Left ventricle myocardium inferior (tissue), 1 donor: ENCODE data around the gene USP34. TPM values are rescaled to one million over a fixed set of nuclear protein-coding genes. Genes with fewer than 3 reads are reported as not detected.

ENCODE experiments used
- DNase-seq: peaks from one replicate; pipeline ENCODE4 v3.0.0-alpha.2; 2020
- H3K27ac ChIP-seq: fragments of 200-600 bp; replicated peaks from 2 replicates; pipeline ENCODE4 v1.8.0; 2021
- H3K27me3 ChIP-seq: fragments of 200-600 bp; 2 replicates; pipeline ENCODE4 v1.8.0; 2021; ENCODE audit warnings: low read depth
- H3K36me3 ChIP-seq: fragments of 200-600 bp; 2 replicates; pipeline ENCODE4 v1.8.0; 2021
- H3K4me1 ChIP-seq: fragments of 200-600 bp; 2 replicates; pipeline ENCODE4 v1.8.0; 2021
- H3K4me3 ChIP-seq: fragments of 200-600 bp; 2 replicates; pipeline ENCODE4 v1.8.0; 2021; ENCODE audit warnings: mild to moderate bottlenecking, moderate library complexity
- H3K9me3 ChIP-seq: fragments of 200-600 bp; replicated peaks from 2 replicates; pipeline ENCODE4 v1.8.0; 2021
- intact Hi-C: fragments of 100-400 bp; cut with micrococcal nuclease; formaldehyde crosslinking; loops from one replicate; pipeline ENCODE4 v1.11.0; 2022
- total RNA-seq: library from RNA; stranded (reverse); fragmentation: NEBNext Ultra II Directional; extraction: Animal tissue kit (Norgen Biotek cat#: 25700); gene quantifications from one replicate; pipeline ENCODE4 v1.2.1, GENCODE V29; 2021
- TF ChIP-seq, protein P1 (sequence below): fragments of 200-600 bp; IDR thresholded peaks from 2 replicates; pipeline ENCODE4 v1.8.0; 2021; ENCODE audit warnings: antibody characterized with exemption, mild to moderate bottlenecking, borderline replicate concordance
- donor health status: DM: no; HTN: yes; CAD: no; lungs with severe emphysema.

The USP34 gene
- total RNA-seq, 1 donor from 2014 or later: 50.0 TPM

DNA sequence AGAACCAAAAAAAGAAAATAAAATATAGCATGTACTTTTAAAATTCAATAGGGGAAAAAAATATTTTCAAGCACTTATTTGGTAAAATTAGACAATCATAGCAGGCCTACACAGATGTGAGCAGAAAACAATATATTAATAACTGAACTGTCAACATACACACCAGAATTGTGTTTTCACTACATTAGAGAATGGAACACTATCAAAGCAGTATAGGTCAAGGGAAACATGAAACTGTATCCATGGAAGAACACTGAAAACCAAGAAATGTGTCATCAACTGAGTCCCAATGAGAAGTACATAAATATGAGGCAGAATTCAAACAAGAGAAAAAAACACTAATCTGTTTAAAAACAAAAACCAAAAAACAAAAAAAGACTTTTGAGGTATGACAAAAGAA lies 132.4 kb downstream of the USP34 start:
- Histone ChIP-seq H3K4me3 (no peak overlapping the region), H3K9me3 (no peaks in the 10 kb centered on the region), H3K27ac (no peak overlapping the region), H3K36me3 (peaks cover 58% of the 10 kb centered on the region), H3K4me1 (no peaks in the 10 kb centered on the region), H3K27me3 (no peaks in the 10 kb centered on the region)
- intact Hi-C loops: no loop called here
- TF ChIP-seq, protein P1, sequence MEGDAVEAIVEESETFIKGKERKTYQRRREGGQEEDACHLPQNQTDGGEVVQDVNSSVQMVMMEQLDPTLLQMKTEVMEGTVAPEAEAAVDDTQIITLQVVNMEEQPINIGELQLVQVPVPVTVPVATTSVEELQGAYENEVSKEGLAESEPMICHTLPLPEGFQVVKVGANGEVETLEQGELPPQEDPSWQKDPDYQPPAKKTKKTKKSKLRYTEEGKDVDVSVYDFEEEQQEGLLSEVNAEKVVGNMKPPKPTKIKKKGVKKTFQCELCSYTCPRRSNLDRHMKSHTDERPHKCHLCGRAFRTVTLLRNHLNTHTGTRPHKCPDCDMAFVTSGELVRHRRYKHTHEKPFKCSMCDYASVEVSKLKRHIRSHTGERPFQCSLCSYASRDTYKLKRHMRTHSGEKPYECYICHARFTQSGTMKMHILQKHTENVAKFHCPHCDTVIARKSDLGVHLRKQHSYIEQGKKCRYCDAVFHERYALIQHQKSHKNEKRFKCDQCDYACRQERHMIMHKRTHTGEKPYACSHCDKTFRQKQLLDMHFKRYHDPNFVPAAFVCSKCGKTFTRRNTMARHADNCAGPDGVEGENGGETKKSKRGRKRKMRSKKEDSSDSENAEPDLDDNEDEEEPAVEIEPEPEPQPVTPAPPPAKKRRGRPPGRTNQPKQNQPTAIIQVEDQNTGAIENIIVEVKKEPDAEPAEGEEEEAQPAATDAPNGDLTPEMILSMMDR: no peak
- no peak for DNase-seq

DNA sequence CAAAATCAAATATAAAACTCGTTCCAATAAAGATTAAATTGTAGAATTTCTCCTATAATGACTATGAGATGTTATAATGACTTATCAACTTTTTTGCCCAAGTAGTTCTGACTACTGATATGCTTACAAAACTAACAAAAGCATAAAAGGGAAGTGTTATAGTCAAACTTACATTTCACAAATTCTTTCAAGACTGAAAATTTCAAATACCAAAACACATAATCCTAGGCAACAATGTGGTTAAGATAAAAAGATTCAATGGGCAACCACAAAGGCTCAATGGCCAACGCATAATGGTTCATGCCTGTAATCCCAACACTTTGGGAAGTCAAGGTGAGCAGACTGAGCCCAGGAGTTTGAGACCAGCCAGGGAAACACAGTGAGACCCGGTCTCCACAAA lies 135.7 kb downstream of the USP34 start:
- peaks cover 44% of the 10 kb centered on the region for H3K36me3 ChIP-seq
- intact Hi-C loops: no loop called here

DNA sequence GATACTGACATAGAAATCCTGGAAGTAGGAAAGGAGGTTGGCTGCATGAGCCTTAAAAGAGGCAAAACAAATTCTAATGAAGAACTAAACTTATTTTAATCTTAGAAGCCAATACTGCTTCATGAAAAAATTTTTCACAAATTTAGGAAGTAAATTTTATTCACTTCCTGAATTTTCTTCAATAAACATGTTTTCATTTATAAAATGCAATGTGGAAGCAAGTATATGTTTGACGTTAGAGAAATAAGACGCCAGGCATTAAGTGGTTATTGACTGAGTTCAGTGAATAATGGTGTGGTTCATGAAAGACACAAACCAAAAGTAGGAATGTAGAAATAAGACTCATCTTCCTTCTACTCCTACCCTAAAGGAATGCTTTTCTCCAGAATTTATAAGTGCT lies 136.4 kb downstream of the USP34 start:
- Histone ChIP-seq H3K4me1 (no peaks in the 10 kb centered on the region), H3K27me3 (no peaks in the 10 kb centered on the region), H3K9me3 (no peaks in the 10 kb centered on the region), H3K36me3 (peaks cover 47% of the 10 kb centered on the region), H3K4me3 (no peak overlapping the region), H3K27ac (no peak overlapping the region)
- no peak for DNase-seq
- TF ChIP-seq, protein P1: no peak
- intact Hi-C loops: no loop called here

More for the DNA sequence above, 135.7 kb downstream of the USP34 start:
- Histone ChIP-seq H3K9me3 (no peaks in the 10 kb centered on the region), H3K4me3 (no peak overlapping the region), H3K27ac (no peak overlapping the region), H3K27me3 (no peaks in the 10 kb centered on the region), H3K4me1 (no peaks in the 10 kb centered on the region)
- no peak for DNase-seq
- TF ChIP-seq, protein P1: no peak

DNA sequence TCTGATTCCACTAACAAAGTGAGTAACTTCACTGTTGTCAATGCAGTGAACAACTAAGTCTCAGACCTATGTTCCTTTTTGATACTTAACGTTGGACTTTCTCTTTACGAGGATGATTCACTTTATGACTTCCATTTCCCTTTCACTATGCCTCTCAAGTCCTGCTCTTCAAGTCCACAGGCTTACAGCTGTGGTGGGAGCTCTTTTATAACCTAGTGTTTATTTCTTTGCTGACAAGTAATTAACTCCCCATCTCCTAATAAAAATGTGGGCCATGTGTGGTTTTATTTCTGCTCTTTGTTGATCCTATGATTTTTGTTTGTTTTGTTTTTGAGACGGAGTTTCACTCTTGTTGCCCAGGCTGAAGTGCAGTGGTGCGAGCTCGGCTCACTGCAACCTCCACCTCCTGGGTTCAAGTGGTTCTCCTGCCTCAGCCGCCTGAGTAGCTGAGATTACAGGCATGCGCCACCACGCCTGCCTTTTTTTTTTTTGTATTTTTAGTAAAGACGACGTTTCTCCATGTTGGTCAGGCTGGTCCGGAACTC lies 142.1 kb downstream of the USP34 start:
- intact Hi-C loops: no loop called here
- DNase-seq: no peak
- Histone ChIP-seq H3K4me3 (no peak overlapping the region), H3K27me3 (no peaks in the 10 kb centered on the region), H3K9me3 (no peaks in the 10 kb centered on the region), H3K36me3 (peaks cover 70% of the 10 kb centered on the region), H3K27ac (no peak overlapping the region), H3K4me1 (no peaks in the 10 kb centered on the region)
- TF ChIP-seq, protein P1: no peak

DNA sequence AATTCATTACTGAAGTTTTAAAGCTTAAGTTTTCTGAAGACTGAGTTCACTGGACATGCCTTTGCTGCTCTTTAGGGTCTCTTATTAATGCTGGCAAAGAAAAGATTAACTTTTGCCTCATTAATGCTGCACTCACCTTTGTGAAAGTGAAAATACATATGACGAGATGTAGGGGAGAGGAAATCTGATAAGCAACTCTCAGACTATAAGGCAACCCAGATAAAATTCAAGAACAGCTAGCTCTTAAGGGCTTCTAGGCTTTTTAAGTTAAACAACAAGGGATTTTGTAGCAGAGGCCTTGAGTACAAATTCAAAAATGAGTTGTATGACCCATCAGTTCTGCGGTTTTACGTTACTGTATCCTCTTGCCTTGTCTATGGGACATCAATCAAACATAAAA lies 143.7 kb downstream of the USP34 start:
- Histone ChIP-seq H3K4me3 (no peak overlapping the region), H3K9me3 (no peaks in the 10 kb centered on the region), H3K4me1 (no peaks in the 10 kb centered on the region), H3K27ac (no peak overlapping the region), H3K36me3 (peaks cover 69% of the 10 kb centered on the region), H3K27me3 (no peaks in the 10 kb centered on the region)
- intact Hi-C loops: no loop called here
- TF ChIP-seq, protein P1: no peak
- no peak for DNase-seq
